Spleen (tissue), 11 donors: ENCODE measurements around the gene HIVEP1. TPM values are rescaled to one million over a fixed set of nuclear protein-coding genes. Genes with fewer than 3 reads are reported as not detected.

Source experiments
- DNase-seq: peaks from one replicate; pipeline ENCODE4 v3.0.0-alpha.2; 2020
- H3K27ac ChIP-seq, 8 donors: fragments of 200-600 bp; sonication (generic) in 7 of 8; 1 replicate in 4 of 8; 2 replicates in 4 of 8; pipeline versions ENCODE4 v1.5.0 to v1.8.0; 2016 to 2021; ENCODE audit warnings: inconsistent platforms in 4 of 8, mild to moderate bottlenecking in 4 of 8, moderate library complexity in 1 of 8
- H3K27me3 ChIP-seq, 7 donors: fragments of 200-600 bp; sonication (generic) in 6 of 7; replicated peaks in 1 of 7; 1 replicate in 4 of 7; 2 replicates in 3 of 7; pipeline versions ENCODE4 v1.5.0 to v1.8.0; 2016 to 2021; ENCODE audit warnings: inconsistent platforms in 3 of 7, mild to moderate bottlenecking in 1 of 7
- H3K36me3 ChIP-seq, 6 donors: fragments of 200-600 bp; sonication (generic) in 5 of 6; 1 replicate in 4 of 6; 2 replicates in 2 of 6; pipeline versions ENCODE4 v1.5.0 to v1.8.0; 2016 to 2021; ENCODE audit warnings: inconsistent platforms in 2 of 6
- H3K4me1 ChIP-seq, 6 donors: fragments of 200-600 bp; sonication (generic) in 5 of 6; 1 replicate in 3 of 6; 2 replicates in 3 of 6; pipeline versions ENCODE4 v1.5.0 to v1.8.0; 2016 to 2021; ENCODE audit warnings: inconsistent platforms in 3 of 6
- H3K4me3 ChIP-seq, 8 donors: fragments of 200-600 bp; sonication (generic) in 7 of 8; 1 replicate in 4 of 8; 2 replicates in 4 of 8; pipeline versions ENCODE4 v1.5.0 to v1.8.0; 2016 to 2021; ENCODE audit warnings: inconsistent platforms in 4 of 8, mild to moderate bottlenecking in 4 of 8, moderate library complexity in 2 of 8
- H3K9me3 ChIP-seq, 8 donors: fragments of 200-600 bp; sonication (generic) in 7 of 8; 1 replicate in 4 of 8; 2 replicates in 4 of 8; pipeline versions ENCODE4 v1.5.0 to v1.8.0; 2016 to 2021; ENCODE audit warnings: inconsistent platforms in 4 of 8
- CTCF ChIP-seq, 11 experiments: fragments of 200-600 bp in 7 of 11; fragments of 450-650 bp in 4 of 11; sonication (generic) in 4 of 11; IDR thresholded peaks in 8 of 11; conservative IDR thresholded peaks in 3 of 11; 1 replicate in 7 of 11; 2 replicates in 4 of 11; pipeline versions ENCODE4 v1.4.0 to v1.8.0; 2016 to 2021; ENCODE audit warnings: antibody characterized with exemption in 11 of 11, inconsistent platforms in 4 of 11, mild to moderate bottlenecking in 1 of 11
- POLR2A ChIP-seq, 3 donors: fragments of 450-650 bp; IDR thresholded peaks; one replicate each; pipeline ENCODE4 v1.5.1; 2017; ENCODE audit warnings: antibody characterized with exemption in 3 of 3, mild to moderate bottlenecking in 1 of 3
- POLR2AphosphoS5 ChIP-seq, 3 donors: sonication (generic); formaldehyde crosslinking; IDR thresholded peaks; one replicate each; pipeline ENCODE4 v1.5.1; 2017; ENCODE audit warnings: antibody characterized with exemption in 3 of 3
- WGBS, 5 donors: extraction: QIAGEN DNeasy Blood & Tissue Kit in 3 of 5; methylation state at CpG; one replicate each; pipeline versions ENCODE4 v1.1.5 to v1.1.7; 2013 to 2018; 5-methylcytosine and 5-hydroxymethylcytosine counted together
- intact Hi-C: fragments of 100-400 bp; cut with DNase I; formaldehyde crosslinking; loops from one replicate; pipeline ENCODE4 v1.15.0; 2023; ENCODE audit warnings: low total_unique reads
- polyA plus RNA-seq, 3 donors: library from polyadenylated mRNA; stranded (reverse); fragments of 200-250 nt; gene quantifications; one replicate each; pipeline ENCODE4 v1.2.1, GENCODE V29; 2013
- total RNA-seq, 7 donors: library from RNA; depleted of rRNA in 3 of 7; stranded (reverse); fragments of >200 nt in 3 of 7; fragmentation: NEBNext Ultra II Directional in 4 of 7; extraction: Animal tissue kit (Norgen Biotek cat#: 25700) in 4 of 7; gene quantifications; one replicate each; pipeline versions ENCODE4 v1.1.0 to v1.2.1, GENCODE V29; 2016 to 2021
- donor health status: healthy with polysubstance abuse.
- donor health status: DM: no; HTN: no; CAD: no; lungs with moderate emphysema.
- donor health status: DM: no; HTN: no; CAD: no.
- donor health status: Bipolar disorder and iron deficiency.
- donor health status: healthy.
- donor health status: DM: no; HTN: no; CAD: no.
- donor health status: DM: yes; HTN: yes; CAD: no.

Gene HIVEP1
- total and polyA plus RNA-seq, 10 donors = 2.8 to 64.1 (median 39.7) TPM

- H3K4me1 ChIP-seq = peaks cover 0 to 12% (median 0%) of the 10 kb centered on the region in 6 donors
- no peaks in the 10 kb centered on the region for H3K27me3 ChIP-seq
- DNase-seq = no peak
- peak overlapping the region in 5 of 8 donors; percentile 37 to 85 (median 75) for H3K27ac ChIP-seq
- no peaks in the 10 kb centered on the region for H3K9me3 ChIP-seq
- WGBS, 5 donors = 89 to 95% (median 93%) methylated on average over 4 of the region's 4 CpGs
- peak overlapping the region in 1 of 8 donors; percentile 46 for H3K4me3 ChIP-seq
- no peaks in the 10 kb centered on the region for H3K36me3 ChIP-seq
- intact Hi-C loops = no loop called here
- TF ChIP-seq CTCF (IDR thresholded peaks at IDR 0.05 in 8 of 11, conservative IDR thresholded peaks at IDR 0.05 in 3 of 11) (no peak), POLR2AphosphoS5 (IDR thresholded peaks at IDR 0.05) (no peak), POLR2A (IDR thresholded peaks at IDR 0.05) (no peak)
Measured at GRCh38 chr6:12208673-12209072, 196.6 kb downstream of the HIVEP1 start.

Other genes with a start within 250 kb of the HIVEP1 start
- gene ADTRP, start 233.5 kb upstream of the HIVEP1 start, total RNA-seq = 1 to 10 TPM; 1.6 to 7.4 (median 2.5) TPM
- gene ADTRP, start 233.5 kb upstream of the HIVEP1 start, polyA plus RNA-seq = 1 to 10 TPM in 2 of 3 donors, under 1 TPM in 1; 1.00 to 2.0 (median 2.0) TPM